Keratinocyte (primary cell): ENCODE results near the gene PCBP1.

Source experiments
- CTCF ChIP-seq, 3 experiments: IDR thresholded peaks in 1 of 3; conservative IDR thresholded peaks in 1 of 3; optimal IDR thresholded peaks in 1 of 3; 2 replicates in 2 of 3; 3 replicates in 1 of 3; pipeline versions ENCODE3 to v1.5.1; 2011; ENCODE audit warnings: low read length in 3 of 3, mild to moderate bottlenecking in 3 of 3, moderate library complexity in 2 of 3, control low read depth in 1 of 3, inconsistent platforms in 1 of 3; ENCODE audit not compliant: insufficient read depth in 2 of 3; ENCODE audit errors: extremely low read depth in 1 of 3
- EZH2 ChIP-seq: IDR thresholded peaks from one replicate; pipeline ENCODE4 v1.6.1; 2012; ENCODE audit warnings: inconsistent platforms, mild to moderate bottlenecking, low read length, moderate library complexity

GRCh38 chr2:70039366-70039765 lies 47.9 kb upstream of the PCBP1 start:
- TF ChIP-seq EZH2 (no peak), CTCF (optimal IDR thresholded peaks at IDR 0.05 in 1 of 3, IDR thresholded peaks at IDR 0.05 in 1 of 3, conservative IDR thresholded peaks at IDR 0.05 in 1 of 3; ENCODE audit: extremely low read depth in 1 of 3, insufficient read depth in 2 of 3, low read length in 3 of 3) (no peak)
